ENCODE measurements around the gene ATP2C2.
"Not testable (repeated sequence)": the region's sequence is repeated elsewhere in the genome, so short reads cannot be mapped to it uniquely, and the experiment has no call there.

Gene ATP2C2

GRCh38 chr16:84367750-84368307 is 509 bp upstream of the ATP2C2 start:
- no peak for DNase-seq

GRCh38 chr16:84369105-84369504 is 767 bp downstream of the ATP2C2 start:
- DNase-seq, result no peak

DNA sequence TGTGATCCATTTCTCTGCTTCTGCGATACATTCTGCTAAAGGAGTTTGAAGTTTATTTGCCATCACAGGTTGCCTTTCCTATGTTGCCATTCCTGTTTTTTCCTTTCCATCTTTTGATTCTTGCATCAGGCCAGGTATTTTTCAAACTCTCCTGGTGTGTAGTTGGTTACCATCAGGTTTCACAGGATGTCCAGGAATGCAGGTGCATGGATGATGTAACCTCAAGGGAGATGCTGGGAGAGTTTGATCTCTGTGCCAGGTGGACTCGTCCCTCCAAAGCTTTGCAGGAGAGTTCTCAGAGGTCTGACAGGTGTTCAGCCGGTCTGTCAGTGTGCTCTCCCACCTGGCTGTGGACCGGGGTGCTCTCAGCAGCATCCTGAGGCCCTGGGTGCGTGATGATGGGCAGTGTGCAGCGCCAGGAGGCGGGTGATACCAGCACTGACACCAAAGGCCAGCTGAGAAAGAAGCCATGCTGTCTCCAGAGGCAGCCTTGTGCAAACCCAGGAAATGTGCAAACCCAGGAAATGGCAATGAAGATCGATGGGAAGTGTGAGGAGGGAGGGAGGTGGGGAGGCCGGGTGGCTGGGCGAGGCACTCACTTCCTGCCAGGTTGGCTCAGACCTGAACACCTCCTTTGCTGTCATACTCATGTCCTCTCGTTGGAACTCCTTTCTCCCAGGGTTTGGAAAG is 1.7 kb downstream of the ATP2C2 start:
- DNase-seq, result no peak

GRCh38 chr16:84370723-84371552 is 2.6 kb downstream of the ATP2C2 start:
- no peak for DNase-seq

DNA sequence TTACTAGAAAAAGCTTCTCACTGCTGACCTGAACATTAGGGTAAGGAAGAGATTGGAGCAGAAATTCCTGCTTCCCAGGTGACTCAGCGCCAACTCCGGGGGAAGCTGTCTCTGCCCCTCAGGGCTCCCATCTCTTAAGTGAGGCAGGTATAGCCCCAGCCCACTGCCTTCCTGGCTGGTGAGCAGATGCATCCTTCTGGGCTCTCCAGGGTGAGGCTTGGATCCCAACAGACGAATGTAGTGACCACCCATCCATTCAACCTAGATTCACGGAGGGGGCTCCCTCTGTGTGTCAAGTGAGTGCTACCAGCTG is 3.2 kb downstream of the ATP2C2 start:
- DNase-seq, result no peak

DNA sequence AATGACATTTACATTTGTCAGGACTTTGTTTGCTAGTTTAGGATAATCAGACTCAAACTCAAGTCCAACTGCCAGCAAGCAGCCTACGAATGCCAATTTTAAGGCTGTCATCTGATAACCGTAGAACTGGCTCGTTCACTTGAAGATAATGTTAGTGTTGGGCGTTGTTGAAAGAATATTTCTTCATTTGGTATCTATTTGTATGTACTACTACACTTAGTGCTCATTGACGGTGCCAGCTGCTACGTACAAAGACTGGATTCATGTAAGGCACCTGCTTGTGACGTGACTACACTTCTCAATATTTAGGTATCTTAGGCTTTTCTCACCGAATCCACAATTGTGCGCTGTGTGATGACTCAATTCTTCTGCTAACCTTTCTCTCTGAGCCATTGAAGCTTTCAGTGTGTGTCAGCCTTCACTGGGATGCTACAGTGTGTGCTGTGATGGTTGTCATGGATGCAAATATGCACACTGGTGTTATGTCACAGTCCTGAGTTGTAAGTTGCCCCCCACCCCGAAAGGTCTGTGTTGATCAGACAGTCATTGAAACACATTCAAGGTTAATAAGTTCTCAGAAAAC is 5.7 kb downstream of the ATP2C2 start:
- no peak for DNase-seq

- no peak for DNase-seq
These were observed 9.8 kb downstream of the ATP2C2 start for GRCh38 chr16:84378099-84378498.

- DNase-seq, result no peak
These were observed 10.2 kb downstream of the ATP2C2 start for GRCh38 chr16:84378567-84378966.

DNA sequence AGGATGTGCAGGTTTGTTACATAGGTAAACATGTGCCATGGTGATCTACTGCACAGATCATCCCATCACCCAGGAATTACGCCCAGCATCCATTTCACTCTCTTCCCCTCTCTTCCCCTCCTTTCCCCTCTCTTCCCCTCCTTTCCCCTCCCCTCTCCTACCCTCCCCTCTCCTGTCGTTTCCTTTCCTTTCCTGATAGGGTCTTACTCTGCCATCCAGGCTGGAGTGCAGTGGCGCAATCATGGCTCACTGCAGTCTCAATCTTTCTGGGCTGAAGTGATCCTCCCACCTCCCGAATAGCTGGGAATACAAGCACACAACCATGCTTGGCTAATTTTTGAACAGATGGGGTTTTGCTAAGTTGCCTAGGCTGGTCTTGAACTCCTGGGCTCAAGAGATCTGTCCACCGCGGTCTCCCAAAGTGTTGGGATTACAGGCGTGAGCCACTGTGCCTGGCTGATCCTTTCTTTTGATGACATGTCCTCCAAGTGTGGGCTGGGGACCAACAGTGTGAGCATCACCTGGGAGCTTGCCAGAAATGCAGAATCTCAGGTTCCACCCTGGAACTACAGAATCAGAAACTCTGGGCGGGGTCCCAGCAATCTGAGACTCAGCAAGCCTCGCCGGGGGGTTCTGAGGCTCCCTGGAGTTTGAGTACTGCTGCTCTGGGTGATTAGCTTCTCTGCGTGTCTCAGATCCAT is 10.8 kb downstream of the ATP2C2 start:
- DNase-seq, result no peak

GRCh38 chr16:84379709-84380362 is 11.5 kb downstream of the ATP2C2 start:
- no peak for DNase-seq

- DNase-seq, result no peak
These were observed 12.1 kb downstream of the ATP2C2 start for GRCh38 chr16:84380405-84380804.

GRCh38 chr16:84382396-84382795 is 14.1 kb downstream of the ATP2C2 start:
- DNase-seq, result no peak

GRCh38 chr16:84383106-84383505 is 14.8 kb downstream of the ATP2C2 start:
- DNase-seq, result no peak

GRCh38 chr16:84386047-84386446 is 17.7 kb downstream of the ATP2C2 start:
- no peak for DNase-seq

- no peak for DNase-seq
These were observed 18.7 kb downstream of the ATP2C2 start for GRCh38 chr16:84387021-84387420.

- DNase-seq, result no peak
These were observed 21.9 kb downstream of the ATP2C2 start for GRCh38 chr16:84390131-84390785.

- DNase-seq, result no peak
These were observed 23.1 kb downstream of the ATP2C2 start for GRCh38 chr16:84391151-84392030.

- DNase-seq, result no peak
These were observed 23.7 kb downstream of the ATP2C2 start for GRCh38 chr16:84392031-84392360.

GRCh38 chr16:84396082-84396481 is 27.7 kb downstream of the ATP2C2 start:
- DNase-seq, result not testable (repeated sequence)

DNA sequence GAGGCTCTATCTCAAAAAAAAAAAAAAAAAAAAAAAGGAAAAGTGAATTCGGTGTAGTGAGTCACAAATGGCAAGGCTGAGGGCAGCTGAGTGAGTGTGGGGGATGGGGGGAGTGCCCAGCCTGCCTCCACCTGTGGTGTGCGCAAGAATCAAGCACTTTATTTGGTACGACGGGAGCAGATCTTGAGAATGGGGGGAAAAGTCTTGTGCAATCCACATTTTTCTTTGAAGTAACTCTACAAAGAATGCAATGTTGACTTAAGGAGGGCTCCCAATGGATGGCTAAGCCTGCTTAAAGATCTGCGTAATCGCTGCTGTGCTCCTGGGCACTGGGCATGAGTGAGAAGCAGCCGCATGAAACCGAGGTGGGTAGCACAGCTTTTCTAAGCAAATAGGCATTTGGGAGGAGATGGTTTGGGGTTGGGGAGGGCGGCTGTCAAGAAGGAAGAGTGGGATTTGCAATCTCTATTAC is 28.2 kb downstream of the ATP2C2 start:
- no peak for DNase-seq

- no peak for DNase-seq
These were observed 28.8 kb downstream of the ATP2C2 start for GRCh38 chr16:84397090-84397489.

Data from CD4-positive, alpha-beta T cell treated with Interleukin-4 for 1 hour (primary cell).